HL-60 (cell line): Measurements from ENCODE around the gene PARVA.

Experiments used
- DNase-seq, 2 experiments: peaks; one replicate each; pipeline ENCODE4 v3.0.0-alpha.2; 2010 to 2020; ENCODE audit warnings: low read depth in 1 of 2, low spot score in 1 of 2
- H3K27ac ChIP-seq: fragments of 250-450 bp; sonication (Bioruptor Pico); replicated peaks from 2 replicates; pipeline ENCODE4 v1.5.1; 2020; ENCODE audit warnings: mild to moderate bottlenecking, moderate library complexity
- H3K27me3 ChIP-seq: fragments of 250-450 bp; sonication (Bioruptor Pico); 2 replicates; pipeline ENCODE4 v1.5.1; 2021; ENCODE audit warnings: mild to moderate bottlenecking, moderate library complexity; ENCODE audit not compliant: insufficient read depth, poor library complexity, severe bottlenecking
- H3K4me3 ChIP-seq: replicated peaks from 2 replicates; pipeline ENCODE4 v1.5.1; 2011; ENCODE audit warnings: mild to moderate bottlenecking, control low read depth, low read length; ENCODE audit not compliant: insufficient read depth
- GABPA ChIP-seq: IDR thresholded peaks from 2 replicates; pipeline ENCODE4 v1.6.1; 2012; ENCODE audit warnings: low read depth
- POLR2AphosphoS5 ChIP-seq: IDR thresholded peaks from 2 replicates; pipeline ENCODE4 v1.6.1; 2012; ENCODE audit warnings: low read depth
- SPI1 ChIP-seq: IDR thresholded peaks from 2 replicates; pipeline ENCODE4 v1.6.1; 2012; ENCODE audit warnings: low read depth, mild to moderate bottlenecking, borderline replicate concordance
- TF ChIP-seq, protein P1 (sequence below): IDR thresholded peaks from 2 replicates; pipeline ENCODE4 v1.6.1; 2012; ENCODE audit warnings: low read depth; ENCODE audit not compliant: insufficient replicate concordance
- TF ChIP-seq, protein P2 (sequence below): IDR thresholded peaks from one replicate; pipeline ENCODE4 v1.5.1; 2011; ENCODE audit warnings: low read length, control low read depth, inconsistent platforms; ENCODE audit not compliant: insufficient read depth

The PARVA gene

GRCh38 chr11:12376259-12377081 lies 901 bp upstream of the PARVA start:
- no peak for DNase-seq
- TF ChIP-seq POLR2AphosphoS5 (no peak), SPI1 (no peak), GABPA (no peak)
- TF ChIP-seq, protein P1, sequence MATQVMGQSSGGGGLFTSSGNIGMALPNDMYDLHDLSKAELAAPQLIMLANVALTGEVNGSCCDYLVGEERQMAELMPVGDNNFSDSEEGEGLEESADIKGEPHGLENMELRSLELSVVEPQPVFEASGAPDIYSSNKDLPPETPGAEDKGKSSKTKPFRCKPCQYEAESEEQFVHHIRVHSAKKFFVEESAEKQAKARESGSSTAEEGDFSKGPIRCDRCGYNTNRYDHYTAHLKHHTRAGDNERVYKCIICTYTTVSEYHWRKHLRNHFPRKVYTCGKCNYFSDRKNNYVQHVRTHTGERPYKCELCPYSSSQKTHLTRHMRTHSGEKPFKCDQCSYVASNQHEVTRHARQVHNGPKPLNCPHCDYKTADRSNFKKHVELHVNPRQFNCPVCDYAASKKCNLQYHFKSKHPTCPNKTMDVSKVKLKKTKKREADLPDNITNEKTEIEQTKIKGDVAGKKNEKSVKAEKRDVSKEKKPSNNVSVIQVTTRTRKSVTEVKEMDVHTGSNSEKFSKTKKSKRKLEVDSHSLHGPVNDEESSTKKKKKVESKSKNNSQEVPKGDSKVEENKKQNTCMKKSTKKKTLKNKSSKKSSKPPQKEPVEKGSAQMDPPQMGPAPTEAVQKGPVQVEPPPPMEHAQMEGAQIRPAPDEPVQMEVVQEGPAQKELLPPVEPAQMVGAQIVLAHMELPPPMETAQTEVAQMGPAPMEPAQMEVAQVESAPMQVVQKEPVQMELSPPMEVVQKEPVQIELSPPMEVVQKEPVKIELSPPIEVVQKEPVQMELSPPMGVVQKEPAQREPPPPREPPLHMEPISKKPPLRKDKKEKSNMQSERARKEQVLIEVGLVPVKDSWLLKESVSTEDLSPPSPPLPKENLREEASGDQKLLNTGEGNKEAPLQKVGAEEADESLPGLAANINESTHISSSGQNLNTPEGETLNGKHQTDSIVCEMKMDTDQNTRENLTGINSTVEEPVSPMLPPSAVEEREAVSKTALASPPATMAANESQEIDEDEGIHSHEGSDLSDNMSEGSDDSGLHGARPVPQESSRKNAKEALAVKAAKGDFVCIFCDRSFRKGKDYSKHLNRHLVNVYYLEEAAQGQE: no peak
- TF ChIP-seq, protein P2, sequence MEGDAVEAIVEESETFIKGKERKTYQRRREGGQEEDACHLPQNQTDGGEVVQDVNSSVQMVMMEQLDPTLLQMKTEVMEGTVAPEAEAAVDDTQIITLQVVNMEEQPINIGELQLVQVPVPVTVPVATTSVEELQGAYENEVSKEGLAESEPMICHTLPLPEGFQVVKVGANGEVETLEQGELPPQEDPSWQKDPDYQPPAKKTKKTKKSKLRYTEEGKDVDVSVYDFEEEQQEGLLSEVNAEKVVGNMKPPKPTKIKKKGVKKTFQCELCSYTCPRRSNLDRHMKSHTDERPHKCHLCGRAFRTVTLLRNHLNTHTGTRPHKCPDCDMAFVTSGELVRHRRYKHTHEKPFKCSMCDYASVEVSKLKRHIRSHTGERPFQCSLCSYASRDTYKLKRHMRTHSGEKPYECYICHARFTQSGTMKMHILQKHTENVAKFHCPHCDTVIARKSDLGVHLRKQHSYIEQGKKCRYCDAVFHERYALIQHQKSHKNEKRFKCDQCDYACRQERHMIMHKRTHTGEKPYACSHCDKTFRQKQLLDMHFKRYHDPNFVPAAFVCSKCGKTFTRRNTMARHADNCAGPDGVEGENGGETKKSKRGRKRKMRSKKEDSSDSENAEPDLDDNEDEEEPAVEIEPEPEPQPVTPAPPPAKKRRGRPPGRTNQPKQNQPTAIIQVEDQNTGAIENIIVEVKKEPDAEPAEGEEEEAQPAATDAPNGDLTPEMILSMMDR: no peak
- Histone ChIP-seq H3K27me3 (peaks cover 20% of the 10 kb centered on the region), H3K4me3 (no peak overlapping the region), H3K27ac (no peak overlapping the region)

- H3K4me3 ChIP-seq: no peak overlapping the region
- DNase-seq: no peak
- H3K27ac ChIP-seq: no peak overlapping the region
Measured at GRCh38 chr11:12377824-12378593, 638 bp downstream of the PARVA start.

More at GRCh38 chr11:12377824-12378593, 638 bp downstream of the PARVA start:
- TF ChIP-seq POLR2AphosphoS5: no peak
- TF ChIP-seq, protein P2: no peak
- TF ChIP-seq SPI1: no peak
- TF ChIP-seq, protein P1: no peak
- no peak for TF ChIP-seq GABPA
- H3K27me3 ChIP-seq: peaks cover 21% of the 10 kb centered on the region
